GM12873 (cell line): ENCODE data around the gene TRPM8.

Experiments
- TF ChIP-seq, protein P1 (sequence below): IDR thresholded peaks from 2 replicates; pipeline ENCODE4 v1.5.1; 2012; ENCODE audit warnings: low read depth, mild to moderate bottlenecking, moderate library complexity, low read length, control low read depth; ENCODE audit not compliant: insufficient read depth; ENCODE audit errors: missing control alignments

Gene TRPM8

DNA sequence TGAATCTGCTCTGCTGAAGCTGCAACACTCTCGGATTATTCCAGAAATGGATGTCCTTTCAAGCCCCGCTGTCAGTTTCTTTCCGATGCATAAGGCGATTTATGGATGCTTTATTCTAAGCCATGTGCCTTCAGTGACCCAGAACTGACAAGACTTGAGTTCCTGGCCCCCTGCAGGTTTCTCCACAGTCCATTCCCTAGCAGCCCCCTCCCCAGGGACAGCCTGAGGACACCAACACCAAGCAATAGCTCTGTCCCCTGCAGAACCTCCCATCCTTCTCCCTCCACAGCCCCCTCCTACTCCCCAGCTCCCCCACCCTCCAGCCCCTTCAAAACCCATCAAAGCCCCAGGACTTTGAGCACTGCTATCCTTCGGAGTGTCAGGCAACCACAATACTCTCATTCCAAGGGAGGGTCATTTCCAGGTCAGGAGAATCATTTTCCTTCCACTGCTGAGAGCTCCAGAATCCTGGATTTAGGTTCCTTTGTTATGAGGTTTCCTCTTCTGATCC, 108.8 kb downstream of the TRPM8 start:
- TF ChIP-seq, protein P1, sequence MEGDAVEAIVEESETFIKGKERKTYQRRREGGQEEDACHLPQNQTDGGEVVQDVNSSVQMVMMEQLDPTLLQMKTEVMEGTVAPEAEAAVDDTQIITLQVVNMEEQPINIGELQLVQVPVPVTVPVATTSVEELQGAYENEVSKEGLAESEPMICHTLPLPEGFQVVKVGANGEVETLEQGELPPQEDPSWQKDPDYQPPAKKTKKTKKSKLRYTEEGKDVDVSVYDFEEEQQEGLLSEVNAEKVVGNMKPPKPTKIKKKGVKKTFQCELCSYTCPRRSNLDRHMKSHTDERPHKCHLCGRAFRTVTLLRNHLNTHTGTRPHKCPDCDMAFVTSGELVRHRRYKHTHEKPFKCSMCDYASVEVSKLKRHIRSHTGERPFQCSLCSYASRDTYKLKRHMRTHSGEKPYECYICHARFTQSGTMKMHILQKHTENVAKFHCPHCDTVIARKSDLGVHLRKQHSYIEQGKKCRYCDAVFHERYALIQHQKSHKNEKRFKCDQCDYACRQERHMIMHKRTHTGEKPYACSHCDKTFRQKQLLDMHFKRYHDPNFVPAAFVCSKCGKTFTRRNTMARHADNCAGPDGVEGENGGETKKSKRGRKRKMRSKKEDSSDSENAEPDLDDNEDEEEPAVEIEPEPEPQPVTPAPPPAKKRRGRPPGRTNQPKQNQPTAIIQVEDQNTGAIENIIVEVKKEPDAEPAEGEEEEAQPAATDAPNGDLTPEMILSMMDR: no peak

DNA sequence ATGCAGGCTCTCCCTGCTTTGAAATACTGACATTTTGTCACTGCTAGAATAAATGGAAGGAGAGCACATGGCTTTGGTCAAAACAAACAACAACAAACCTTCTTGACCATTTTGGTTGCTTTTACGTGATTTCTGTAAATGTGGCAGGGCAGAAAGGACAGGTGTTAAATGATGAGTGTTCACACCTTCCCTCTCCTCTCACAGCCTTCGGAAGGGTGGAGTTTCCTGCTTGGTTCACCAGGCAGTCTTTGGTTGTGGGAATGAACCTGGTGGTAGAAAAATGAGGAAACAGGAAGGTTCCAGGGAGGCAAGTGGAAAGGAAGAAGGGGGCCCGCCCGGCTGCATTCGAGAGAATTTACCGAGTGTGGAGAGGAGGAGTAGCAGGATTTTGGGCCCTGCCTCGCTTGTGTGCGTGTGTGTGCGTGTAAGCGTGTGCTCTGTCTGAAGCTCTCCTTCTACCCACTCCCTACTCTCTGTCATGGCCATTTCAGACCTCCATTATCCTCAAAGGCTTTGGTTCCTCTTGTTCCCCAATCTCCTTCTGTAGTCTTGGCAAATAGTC, 109.6 kb downstream of the TRPM8 start:
- TF ChIP-seq, protein P1: no peak

DNA sequence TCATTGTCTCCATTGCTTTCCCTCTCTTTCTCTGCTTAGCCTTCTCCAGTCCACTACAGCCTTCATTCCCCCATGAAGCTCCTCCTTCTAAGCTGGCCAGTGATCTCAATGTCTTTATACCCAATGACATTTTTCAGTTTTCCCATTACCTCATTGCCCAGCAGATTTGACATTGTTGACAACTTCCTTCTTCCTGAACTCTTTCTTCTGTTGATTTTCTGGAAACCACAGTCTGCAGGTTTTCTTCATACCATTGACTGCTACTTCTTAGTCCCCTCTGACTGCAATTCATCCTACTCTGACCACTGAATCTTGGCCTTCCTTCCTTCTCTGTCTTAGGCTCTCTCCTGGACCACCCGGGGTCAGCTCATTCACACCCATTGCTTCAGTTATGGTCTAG, 110.5 kb downstream of the TRPM8 start:
- TF ChIP-seq, protein P1: no peak

DNA sequence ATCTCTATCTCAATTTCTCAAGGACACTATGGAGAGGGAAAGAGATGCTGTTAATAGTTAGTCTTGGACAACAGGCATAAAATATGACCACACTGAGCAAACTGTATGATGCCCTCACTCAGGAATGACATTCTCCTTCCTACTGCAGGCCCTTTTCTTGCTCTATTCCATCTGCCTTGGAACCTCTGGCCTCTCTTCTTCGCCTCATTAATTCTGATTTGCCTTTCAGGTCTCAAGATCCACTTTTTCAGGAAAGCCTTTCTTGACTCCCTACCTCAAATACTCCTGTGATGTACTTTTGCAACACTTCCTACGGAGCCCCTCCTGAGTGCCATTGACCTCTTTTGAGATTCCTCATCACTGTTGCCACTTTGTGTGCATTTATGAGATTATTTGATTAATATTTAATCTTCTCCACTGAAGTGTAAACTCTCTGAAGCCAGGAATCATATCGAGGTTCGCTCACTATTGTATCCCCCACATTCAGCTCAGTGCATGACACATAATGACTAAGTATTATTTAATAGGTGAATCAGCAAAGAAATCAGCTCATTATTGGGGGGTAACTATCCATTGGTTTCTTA, 112.1 kb downstream of the TRPM8 start:
- TF ChIP-seq, protein P1: no peak

DNA sequence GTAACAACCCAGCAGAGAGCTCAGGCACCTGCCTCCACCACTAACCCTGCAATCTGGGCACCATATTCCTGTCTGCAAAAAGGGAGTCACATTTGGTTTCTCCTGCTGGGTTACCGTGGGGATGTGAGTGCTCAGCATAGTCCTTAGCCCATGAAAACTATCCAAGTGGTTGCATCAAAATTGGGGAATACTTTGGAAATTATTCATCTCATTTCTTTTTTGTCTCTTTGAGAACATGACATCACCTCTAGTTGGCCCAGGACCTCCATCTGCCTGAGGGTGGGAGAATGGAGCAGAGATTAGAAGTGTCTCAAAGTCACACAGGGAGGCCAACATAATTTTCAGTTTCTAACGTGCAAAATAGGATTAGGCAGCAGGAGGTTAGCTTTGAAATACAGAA, 114.0 kb downstream of the TRPM8 start:
- TF ChIP-seq, protein P1: no peak

DNA sequence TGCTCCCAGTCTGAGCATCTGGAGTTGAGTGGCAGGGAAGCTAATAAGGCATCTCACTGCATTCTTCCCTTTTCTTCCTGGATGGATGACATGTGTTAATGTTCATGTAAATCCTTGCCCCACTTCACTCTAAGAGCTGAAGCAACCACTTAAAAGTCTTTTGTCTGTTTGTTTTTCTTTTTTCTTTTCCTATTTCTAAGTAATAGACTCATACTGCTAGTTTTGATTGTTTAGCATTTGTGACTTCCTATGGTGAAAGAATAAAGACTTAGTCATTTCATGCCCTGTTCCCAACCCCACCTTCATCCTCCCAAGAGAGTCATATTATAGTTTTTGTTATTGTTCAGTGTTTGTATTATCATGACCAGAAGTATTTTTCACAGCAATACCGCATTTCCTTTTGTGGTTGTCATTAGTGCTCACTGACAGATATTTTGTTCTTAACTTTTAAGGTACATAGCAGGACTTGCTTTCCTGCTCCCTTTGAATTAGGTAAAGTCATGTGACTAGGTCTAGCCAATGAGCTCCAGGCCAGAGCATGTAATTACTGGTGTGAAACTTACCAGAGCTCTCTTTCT, 115.2 kb downstream of the TRPM8 start:
- TF ChIP-seq, protein P1: no peak

DNA sequence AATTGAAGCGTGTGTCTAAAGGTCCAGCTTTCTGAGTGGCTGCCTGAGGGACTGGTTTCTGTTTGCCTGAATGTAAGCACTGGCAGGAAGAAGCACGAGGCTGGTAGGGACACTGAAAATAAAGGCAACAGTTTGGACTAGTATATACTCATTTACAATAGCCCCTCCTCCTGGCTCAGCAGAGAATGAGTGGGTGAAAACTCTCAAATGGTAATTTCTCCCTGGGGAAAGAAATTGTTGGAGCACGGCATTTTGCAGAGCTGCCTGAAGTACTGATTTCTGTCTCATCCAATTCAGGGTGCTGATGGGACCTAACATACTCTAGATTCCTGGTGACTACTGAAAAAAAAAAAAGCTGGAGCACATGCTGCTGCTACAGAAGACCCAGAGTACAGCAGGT, 116.0 kb downstream of the TRPM8 start:
- TF ChIP-seq, protein P1: no peak
